ENCODE data around the gene PTPRQ.

DNA sequence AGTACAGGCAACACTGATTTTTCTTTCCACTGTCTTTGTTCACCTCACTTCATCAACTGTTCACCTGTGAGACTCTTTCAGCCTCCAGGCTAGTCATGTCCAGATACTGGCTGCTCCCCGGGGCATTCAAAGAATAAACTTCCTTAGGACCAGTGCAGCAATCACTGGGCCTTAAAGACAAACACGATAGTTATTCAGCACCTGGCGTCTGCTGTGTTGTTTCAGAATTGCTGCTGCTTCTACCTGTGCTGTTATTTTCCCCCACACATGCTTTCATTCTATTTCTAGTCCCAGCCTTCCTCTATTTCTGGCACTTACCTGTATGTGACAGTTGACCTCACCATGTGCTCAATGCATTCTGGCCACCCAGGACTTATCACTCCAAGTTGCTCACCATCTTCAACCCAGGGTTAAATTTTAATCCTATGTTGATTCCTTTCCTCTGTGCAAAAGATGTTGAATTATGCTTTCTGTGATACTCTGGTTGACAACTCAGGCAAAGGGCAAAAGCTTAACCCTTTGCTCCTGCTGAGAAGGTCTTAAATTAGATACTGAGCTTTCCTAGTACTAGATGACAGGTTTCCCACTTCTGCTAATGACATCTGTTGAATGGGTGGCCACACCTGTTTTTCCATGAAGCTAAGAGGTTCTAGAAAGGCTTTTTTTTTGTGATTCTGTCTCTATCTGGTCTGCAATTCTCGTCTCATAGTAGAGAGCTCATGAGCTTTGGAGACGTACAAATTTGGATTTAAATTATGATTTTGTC is 41.4 kb downstream of the PTPRQ start:
- TF ChIP-seq, protein P1, sequence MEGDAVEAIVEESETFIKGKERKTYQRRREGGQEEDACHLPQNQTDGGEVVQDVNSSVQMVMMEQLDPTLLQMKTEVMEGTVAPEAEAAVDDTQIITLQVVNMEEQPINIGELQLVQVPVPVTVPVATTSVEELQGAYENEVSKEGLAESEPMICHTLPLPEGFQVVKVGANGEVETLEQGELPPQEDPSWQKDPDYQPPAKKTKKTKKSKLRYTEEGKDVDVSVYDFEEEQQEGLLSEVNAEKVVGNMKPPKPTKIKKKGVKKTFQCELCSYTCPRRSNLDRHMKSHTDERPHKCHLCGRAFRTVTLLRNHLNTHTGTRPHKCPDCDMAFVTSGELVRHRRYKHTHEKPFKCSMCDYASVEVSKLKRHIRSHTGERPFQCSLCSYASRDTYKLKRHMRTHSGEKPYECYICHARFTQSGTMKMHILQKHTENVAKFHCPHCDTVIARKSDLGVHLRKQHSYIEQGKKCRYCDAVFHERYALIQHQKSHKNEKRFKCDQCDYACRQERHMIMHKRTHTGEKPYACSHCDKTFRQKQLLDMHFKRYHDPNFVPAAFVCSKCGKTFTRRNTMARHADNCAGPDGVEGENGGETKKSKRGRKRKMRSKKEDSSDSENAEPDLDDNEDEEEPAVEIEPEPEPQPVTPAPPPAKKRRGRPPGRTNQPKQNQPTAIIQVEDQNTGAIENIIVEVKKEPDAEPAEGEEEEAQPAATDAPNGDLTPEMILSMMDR (IDR thresholded peaks at IDR 0.05) = no peak
- no peak for TF ChIP-seq POLR2A (IDR thresholded peaks at IDR 0.05)
